CD4-positive, alpha-beta T cell treated with Interleukin-10 for 1 hour (primary cell): Measurements from ENCODE around the gene NECAB3.
"Not testable (repeated sequence)": the region's sequence is repeated elsewhere in the genome, so short reads cannot be mapped to it uniquely, and the experiment has no call there.

Experiments used
- DNase-seq: peaks from one replicate; pipeline ENCODE4 v3.0.0-alpha.2; 2020

NECAB3 gene, protein sequence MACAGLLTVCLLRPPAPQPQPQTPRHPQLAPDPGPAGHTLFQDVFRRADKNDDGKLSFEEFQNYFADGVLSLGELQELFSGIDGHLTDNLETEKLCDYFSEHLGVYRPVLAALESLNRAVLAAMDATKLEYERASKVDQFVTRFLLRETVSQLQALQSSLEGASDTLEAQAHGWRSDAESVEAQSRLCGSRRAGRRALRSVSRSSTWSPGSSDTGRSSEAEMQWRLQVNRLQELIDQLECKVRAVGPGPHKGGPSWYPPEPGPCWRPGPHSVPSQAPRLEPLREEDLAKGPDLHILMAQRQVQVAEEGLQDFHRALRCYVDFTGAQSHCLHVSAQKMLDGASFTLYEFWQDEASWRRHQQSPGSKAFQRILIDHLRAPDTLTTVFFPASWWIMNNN

DNA sequence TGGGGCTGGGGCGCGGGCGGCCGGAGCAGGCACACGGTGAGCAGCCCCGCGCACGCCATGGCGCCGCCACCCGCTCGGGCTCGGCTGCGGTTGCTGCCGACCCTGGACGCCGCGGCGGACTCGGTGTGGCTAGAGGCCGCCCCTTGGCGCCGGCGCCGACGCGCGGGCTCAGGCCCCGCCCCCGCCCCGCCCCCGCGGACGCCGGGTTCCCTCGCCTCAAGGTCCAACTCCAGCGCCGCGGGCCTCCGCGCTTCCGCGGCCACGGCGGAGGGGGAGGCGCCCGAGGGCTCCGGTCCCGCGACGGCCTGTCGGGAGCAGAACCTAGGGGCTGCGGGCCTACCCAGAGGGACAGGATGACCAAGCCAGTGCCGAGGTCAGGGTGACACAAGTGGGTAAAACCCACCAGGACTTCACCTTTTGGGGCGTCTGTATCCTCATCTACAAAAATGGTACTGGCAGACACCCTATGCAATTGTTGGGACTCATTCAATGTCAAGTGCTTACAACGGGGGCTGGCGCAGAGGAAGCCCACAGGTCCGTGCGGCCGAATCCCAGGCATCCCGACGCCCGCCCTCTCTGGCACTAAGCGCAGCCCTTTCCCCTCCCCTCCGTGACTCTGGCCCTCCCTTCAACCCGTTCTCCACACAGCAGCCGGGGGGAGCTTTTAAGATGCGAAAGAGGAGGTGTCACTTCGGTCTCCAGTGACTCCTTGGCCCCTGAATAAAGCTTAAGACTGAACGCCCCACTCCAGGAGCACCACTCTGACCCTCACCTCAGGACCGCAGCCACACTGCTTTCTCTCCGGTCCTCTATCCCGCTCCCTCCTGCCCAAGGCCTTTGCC is at the start of gene NECAB3:
TSS of gene NECAB3 (minus strand) at position 135 of the 842 bp plus-strand sequence. CDS start at position 59, 76 bp downstream.
- DNase-seq, result peak; percentile 71

DNA sequence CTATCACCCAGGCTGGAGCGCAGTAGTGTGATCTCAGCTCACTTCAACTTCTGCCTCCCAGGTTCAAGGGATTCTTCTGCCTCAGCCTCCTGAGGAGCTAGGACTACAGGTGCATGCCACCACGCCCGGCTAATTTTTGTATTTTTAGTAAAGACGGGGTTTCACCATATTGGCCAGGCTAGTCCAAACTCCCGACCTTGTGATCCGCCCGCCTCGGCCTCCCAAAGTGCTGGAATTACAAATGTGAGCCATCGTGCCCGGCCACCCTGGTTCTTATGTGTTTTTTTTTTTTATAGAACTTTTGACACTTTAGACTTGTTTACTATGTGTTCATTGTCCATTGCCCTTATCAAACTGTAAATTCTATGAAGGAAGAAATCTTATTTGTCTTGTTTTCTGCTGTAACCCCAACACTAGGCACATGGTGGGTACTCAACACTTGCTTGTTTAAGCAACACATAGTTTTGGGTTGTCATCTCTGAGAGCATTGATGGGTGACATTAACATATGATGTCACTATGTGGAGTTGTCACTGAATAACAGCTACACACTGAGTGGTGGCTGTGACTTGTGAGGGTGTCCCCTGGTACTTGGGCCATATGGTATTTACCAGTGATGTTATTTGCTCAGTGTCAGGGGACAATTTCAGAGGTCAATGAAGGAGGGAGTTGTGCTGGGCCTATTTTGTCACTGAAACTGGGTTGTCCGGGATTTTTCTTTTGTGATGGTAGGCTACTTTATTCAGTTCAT is 47.3 kb upstream of the NECAB3 start:
- no peak for DNase-seq

GRCh38 chr20:33719989-33720709 is 45.9 kb upstream of the NECAB3 start, which contains the start of gene PXMP4:
Gene PXMP4, minus strand, starts transcription at chr20:33720310. Its CDS starts 103 bp downstream, at chr20:33720207.
- peak; percentile 97 for DNase-seq

- DNase-seq, result no peak
Measured at GRCh38 chr20:33719277-33719988, 45.2 kb upstream of the NECAB3 start.

DNA sequence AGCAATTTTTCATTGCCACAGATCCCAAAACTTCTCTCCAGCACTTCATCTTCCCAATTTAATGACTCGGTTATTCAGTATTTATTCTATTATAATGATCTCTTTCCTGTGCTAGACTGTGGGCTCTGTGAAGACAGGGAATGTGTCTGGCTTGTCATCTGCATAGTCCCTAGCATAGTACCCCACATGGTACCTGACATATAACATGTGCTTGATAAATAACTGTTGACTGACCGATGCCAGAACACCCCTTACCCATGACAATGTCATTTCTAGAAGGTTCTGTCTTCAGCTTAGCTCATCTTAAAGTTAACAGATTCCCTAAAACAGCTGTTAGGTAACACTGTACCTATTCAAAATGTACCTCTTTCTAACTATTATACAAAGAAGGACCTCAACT is 42.3 kb upstream of the NECAB3 start:
- DNase-seq, result no peak

DNA sequence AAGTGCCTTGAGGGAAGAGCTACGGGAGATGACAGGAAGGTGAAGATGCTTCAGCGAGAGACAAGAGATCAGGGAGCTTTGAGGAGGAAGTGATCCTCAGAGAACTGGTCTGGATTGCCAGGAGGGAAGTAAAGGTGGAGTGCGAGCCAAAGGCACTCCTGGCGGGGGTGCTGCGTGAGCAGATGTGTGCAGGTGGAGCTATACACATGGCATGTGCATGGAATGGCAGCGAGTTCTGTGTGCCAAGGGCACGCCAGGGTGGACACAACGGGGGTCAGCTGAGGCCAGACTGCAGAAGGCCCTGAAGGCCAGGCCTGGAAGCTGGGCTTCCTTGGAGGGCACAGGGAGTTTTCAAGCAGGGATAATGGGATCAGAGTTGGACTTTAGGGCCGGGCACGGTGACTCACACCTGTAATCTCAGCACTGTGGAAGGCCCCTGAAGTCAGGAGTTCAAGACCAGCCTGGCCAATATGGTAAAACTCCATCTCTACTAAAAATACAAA is 39.7 kb upstream of the NECAB3 start:
- DNase-seq, result no peak

GRCh38 chr20:33711446-33711738 is 37.2 kb upstream of the NECAB3 start:
- DNase-seq, result no peak

GRCh38 chr20:33710681-33711445 is 36.6 kb upstream of the NECAB3 start:
- DNase-seq, result no peak

GRCh38 chr20:33709905-33710541 is 35.8 kb upstream of the NECAB3 start:
- DNase-seq, result no peak

DNA sequence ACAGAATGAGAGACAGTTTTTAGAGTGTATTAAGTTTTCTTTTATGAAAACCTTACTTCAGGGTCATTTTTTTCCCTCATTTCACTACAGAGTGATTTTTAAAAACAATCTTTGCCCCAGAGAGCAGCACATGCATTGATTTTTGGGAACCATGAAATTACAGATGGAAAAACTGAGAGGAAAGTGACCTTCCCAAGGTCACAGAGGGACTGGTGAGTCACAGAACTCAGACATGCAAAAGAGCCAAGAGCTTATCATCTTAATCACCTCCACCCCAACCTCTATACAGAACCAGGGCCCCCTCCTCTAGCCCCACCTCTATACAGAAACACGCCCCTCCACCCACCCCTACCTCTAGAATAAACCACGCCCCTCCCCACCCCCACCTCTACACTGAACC is 35.2 kb upstream of the NECAB3 start:
- DNase-seq, result no peak

- no peak for DNase-seq
Measured at GRCh38 chr20:33707668-33708067, 33.4 kb upstream of the NECAB3 start.

DNA sequence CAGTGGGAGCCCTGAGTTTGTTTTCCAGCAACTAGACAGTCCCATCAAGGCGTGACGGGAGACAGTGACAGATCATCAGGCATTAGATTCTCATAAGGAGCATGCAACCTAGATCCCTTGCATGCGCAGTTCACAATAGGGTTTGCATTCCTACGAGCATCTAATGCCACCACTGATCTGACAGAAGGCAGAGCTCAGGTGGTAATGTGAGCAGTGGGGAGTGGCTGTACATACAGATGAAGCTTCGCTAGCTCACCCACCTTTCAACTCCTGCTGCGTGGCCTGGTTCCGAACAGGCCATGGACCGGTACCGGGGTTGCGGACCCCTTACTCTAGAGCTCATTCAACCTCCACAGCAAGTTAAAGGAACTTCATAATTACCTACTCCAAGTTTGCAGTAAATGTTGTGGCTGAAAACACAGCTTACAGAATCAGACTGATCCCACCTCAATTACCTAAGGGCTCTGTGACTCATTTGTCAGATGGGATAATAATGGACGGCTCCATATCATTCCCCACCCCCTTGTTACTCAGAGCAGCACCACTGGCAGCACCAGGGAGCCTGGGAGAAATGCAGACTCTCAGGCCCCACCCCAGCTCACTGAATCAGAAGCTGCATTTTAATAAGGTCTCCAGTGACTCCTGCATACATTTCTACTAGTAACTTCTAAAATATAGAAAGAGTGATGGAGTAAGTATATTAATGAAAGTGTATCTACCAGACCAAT is 30.1 kb upstream of the NECAB3 start:
- no peak for DNase-seq

DNA sequence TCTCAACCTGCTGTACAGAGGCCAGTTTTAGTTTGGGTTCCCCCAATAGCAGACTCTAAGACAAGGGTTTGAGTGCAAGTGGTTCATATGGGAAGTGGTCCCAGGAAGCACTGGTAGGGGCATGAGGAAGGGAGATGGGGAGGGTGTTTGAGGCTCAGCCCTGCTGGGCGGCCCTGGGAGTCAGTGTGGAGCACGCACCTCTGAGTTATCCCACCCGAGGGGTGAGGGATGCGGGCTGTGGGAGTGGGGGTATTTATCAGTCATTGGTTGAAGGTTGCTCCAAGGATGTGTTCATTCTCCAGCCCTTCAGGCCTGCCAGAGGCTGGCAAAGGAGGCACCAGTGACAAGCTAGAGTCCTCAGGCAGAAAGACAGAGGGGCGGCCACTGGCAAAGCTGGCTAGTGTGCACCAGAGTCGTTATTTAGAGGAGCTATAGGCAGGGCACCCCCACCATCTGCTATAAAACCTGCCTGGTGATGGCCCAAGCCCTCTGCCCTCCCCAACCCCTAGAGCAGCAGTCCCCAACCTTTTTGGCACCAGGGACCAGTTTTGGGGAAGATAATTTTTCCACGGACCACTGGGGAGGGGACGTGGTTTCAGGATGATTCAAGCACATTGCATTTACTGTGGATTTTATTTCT is 29.4 kb upstream of the NECAB3 start:
- DNase-seq, result no peak

DNA sequence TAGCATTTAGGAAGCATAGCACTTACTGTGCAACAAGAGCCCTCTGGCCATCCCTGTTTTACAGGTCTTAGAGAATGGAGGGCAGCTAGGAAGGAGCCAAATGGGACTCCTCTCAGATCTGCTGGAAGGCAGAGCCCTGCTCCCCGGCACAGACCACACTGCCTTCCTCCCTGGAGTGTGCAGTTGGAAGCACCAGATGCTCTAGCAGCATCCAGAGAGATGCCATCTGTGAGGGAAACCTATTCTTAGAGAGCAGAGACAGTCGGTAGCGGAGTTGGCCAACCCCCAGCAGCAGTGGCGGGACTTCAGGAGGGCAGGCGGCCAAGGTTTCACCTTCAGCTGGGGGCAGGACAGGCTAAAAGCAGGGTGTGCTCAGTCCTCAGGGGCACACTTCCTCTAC is 28.6 kb upstream of the NECAB3 start:
- no peak for DNase-seq

- no peak for DNase-seq
Measured at GRCh38 chr20:33701629-33702450, 27.6 kb upstream of the NECAB3 start.

- not testable (repeated sequence) for DNase-seq
Measured at GRCh38 chr20:33700696-33701441, 26.6 kb upstream of the NECAB3 start.

- DNase-seq, result not testable (repeated sequence)
Measured at GRCh38 chr20:33698966-33699365, 24.7 kb upstream of the NECAB3 start.

- DNase-seq, result no peak
Measured at GRCh38 chr20:33697129-33697528, 22.9 kb upstream of the NECAB3 start.
